ENCODE measurements around the gene CDK18.
"Not testable (repeated sequence)": the region's sequence is repeated elsewhere in the genome, so short reads cannot be mapped to it uniquely, and the experiment has no call there.

Gene CDK18

GRCh38 chr1:205504311-205505075 is at the start of gene CDK18:
Gene CDK18 (plus strand): TSS chr1:205504669. CDS start chr1:205523168, 18,499 bp downstream.
- FAIRE-seq (no peak), DNase-seq (ENCODE audit: extremely low spot score, insufficient read length, low read depth) (no peak)

- FAIRE-seq = no peak
- DNase-seq (ENCODE audit: extremely low spot score, insufficient read length, low read depth) = no peak
These were observed 49.5 kb upstream of the CDK18 start for GRCh38 chr1:205454903-205455335.

- DNase-seq (ENCODE audit: extremely low spot score, insufficient read length, low read depth) (no peak), FAIRE-seq (no peak)
These were observed 48.7 kb upstream of the CDK18 start, which contains the start of gene BLACAT1 for GRCh38 chr1:205455581-205456382. Gene BLACAT1 (minus strand): TSS chr1:205456045.

GRCh38 chr1:205456383-205456867 is 48.0 kb upstream of the CDK18 start:
- DNase-seq (ENCODE audit: extremely low spot score, insufficient read length, low read depth) (no peak), FAIRE-seq (no peak)

GRCh38 chr1:205456868-205457745 is 47.4 kb upstream of the CDK18 start:
- DNase-seq (ENCODE audit: extremely low spot score, insufficient read length, low read depth) = no peak
- no peak for FAIRE-seq

- DNase-seq (ENCODE audit: extremely low spot score, insufficient read length, low read depth) (no peak), FAIRE-seq (no peak)
These were observed 45.5 kb upstream of the CDK18 start for GRCh38 chr1:205458777-205459566.

- FAIRE-seq = no peak
- no peak for DNase-seq (ENCODE audit: extremely low spot score, insufficient read length, low read depth)
These were observed 39.1 kb upstream of the CDK18 start for GRCh38 chr1:205465392-205465791.

GRCh38 chr1:205466595-205467220 is 37.8 kb upstream of the CDK18 start:
- FAIRE-seq (no peak), DNase-seq (ENCODE audit: extremely low spot score, insufficient read length, low read depth) (no peak)

GRCh38 chr1:205470131-205470530 is 34.3 kb upstream of the CDK18 start:
- FAIRE-seq = no peak

GRCh38 chr1:205472737-205473441 is 31.6 kb upstream of the CDK18 start:
- FAIRE-seq (no peak), DNase-seq (ENCODE audit: extremely low spot score, insufficient read length, low read depth) (no peak)

More at GRCh38 chr1:205470131-205470530, 34.3 kb upstream of the CDK18 start:
- DNase-seq (ENCODE audit: extremely low spot score, insufficient read length, low read depth) = no peak

- DNase-seq (ENCODE audit: extremely low spot score, insufficient read length, low read depth) (no peak), FAIRE-seq (no peak)
These were observed 31.0 kb upstream of the CDK18 start for GRCh38 chr1:205473475-205473874.

GRCh38 chr1:205473966-205474365 is 30.5 kb upstream of the CDK18 start:
- FAIRE-seq (no peak), DNase-seq (ENCODE audit: extremely low spot score, insufficient read length, low read depth) (no peak)

GRCh38 chr1:205474571-205474970 is 29.9 kb upstream of the CDK18 start:
- FAIRE-seq (no peak), DNase-seq (ENCODE audit: extremely low spot score, insufficient read length, low read depth) (no peak)

- no peak for FAIRE-seq
- DNase-seq (ENCODE audit: extremely low spot score, insufficient read length, low read depth) = no peak
These were observed 28.6 kb upstream of the CDK18 start for GRCh38 chr1:205475855-205476254.

- FAIRE-seq = no peak
- no peak for DNase-seq (ENCODE audit: extremely low spot score, insufficient read length, low read depth)
These were observed 27.8 kb upstream of the CDK18 start for GRCh38 chr1:205476648-205477047.

GRCh38 chr1:205477121-205477758 is 27.2 kb upstream of the CDK18 start:
- no peak for DNase-seq (ENCODE audit: extremely low spot score, insufficient read length, low read depth)
- FAIRE-seq = no peak

- DNase-seq (ENCODE audit: extremely low spot score, insufficient read length, low read depth) (no peak), FAIRE-seq (no peak)
These were observed 26.7 kb upstream of the CDK18 start for GRCh38 chr1:205477759-205478247.

GRCh38 chr1:205478985-205479384 is 25.5 kb upstream of the CDK18 start:
- DNase-seq (ENCODE audit: extremely low spot score, insufficient read length, low read depth); FAIRE-seq: not testable (repeated sequence)

Measured in GM18507 (cell line).